Endometrial microvascular endothelial cells (primary cell): ENCODE data around the gene CYP21A2. TPM values are rescaled to one million over a fixed set of nuclear protein-coding genes. Genes with fewer than 3 reads are reported as not detected.

Source experiments
- total RNA-seq: library from RNA; depleted of rRNA; stranded (reverse); fragments of >200 nt; gene quantifications from one replicate; pipeline ENCODE4 v1.2.3, GENCODE V29; 2015; ENCODE audit errors: inconsistent ontology term

The CYP21A2 gene
- total RNA-seq, 1 donor from 2014 or later = not detected

Other genes with a start within 250 kb of the CYP21A2 start
- 101 TPM for gene VARS1, start 242.7 kb upstream of the CYP21A2 start, total RNA-seq
- 172 TPM for gene LSM2, start 231.4 kb upstream of the CYP21A2 start, total RNA-seq
- gene HSPA1L, start 223.1 kb upstream of the CYP21A2 start, total RNA-seq = 0.65 TPM
- gene HSPA1A, start 222.9 kb upstream of the CYP21A2 start, total RNA-seq = 171 TPM
- gene HSPA1B, start 210.7 kb upstream of the CYP21A2 start, total RNA-seq = 120 TPM
- 94.3 TPM for gene NEU1, start 175.6 kb upstream of the CYP21A2 start, total RNA-seq
- gene SLC44A4, start 159.4 kb upstream of the CYP21A2 start, total RNA-seq = 2.6 TPM
- gene EHMT2, start 140.7 kb upstream of the CYP21A2 start, total RNA-seq = 41.2 TPM
- gene ZBTB12, start 136.3 kb upstream of the CYP21A2 start, total RNA-seq = not detected
- gene C2, start 110.7 kb upstream of the CYP21A2 start, total RNA-seq = not detected
- 1.6 TPM for gene CFB, start 92.3 kb upstream of the CYP21A2 start, total RNA-seq
- gene NELFE, start 79.4 kb upstream of the CYP21A2 start, total RNA-seq = 141 TPM
- 78.6 TPM for gene SKIC2, start 79.2 kb upstream of the CYP21A2 start, total RNA-seq
- 13.8 TPM for gene DXO, start 66.3 kb upstream of the CYP21A2 start, total RNA-seq
- 1.0 TPM for gene C4A, start 56.4 kb upstream of the CYP21A2 start, total RNA-seq
- gene C4B, start 23.6 kb upstream of the CYP21A2 start, total RNA-seq = 1.1 TPM
- gene TNXB, start 70.9 kb downstream of the CYP21A2 start, total RNA-seq = not detected
- gene ATF6B, start 89.8 kb downstream of the CYP21A2 start, total RNA-seq = 23.0 TPM
- gene FKBPL, start 91.9 kb downstream of the CYP21A2 start, total RNA-seq = 7.9 TPM
- not detected for gene PRRT1, start 113.5 kb downstream of the CYP21A2 start, total RNA-seq
- gene PPT2, start 115.7 kb downstream of the CYP21A2 start, total RNA-seq = 49.3 TPM
- gene EGFL8, start 126.2 kb downstream of the CYP21A2 start, total RNA-seq = 6.6 TPM
- gene AGPAT1, start 137.7 kb downstream of the CYP21A2 start, total RNA-seq = 37.0 TPM
- gene RNF5, start 140.0 kb downstream of the CYP21A2 start, total RNA-seq = 57.0 TPM
- 0.65 TPM for gene AGER, start 145.8 kb downstream of the CYP21A2 start, total RNA-seq
- gene PBX2, start 151.8 kb downstream of the CYP21A2 start, total RNA-seq = 32.9 TPM
- 31.0 TPM for gene GPSM3, start 154.2 kb downstream of the CYP21A2 start, total RNA-seq
- 101 TPM for gene NOTCH4, start 185.7 kb downstream of the CYP21A2 start, total RNA-seq